Heart right ventricle (tissue), 16 donors: Measurements from ENCODE around the gene ST6GALNAC3. TPM values are rescaled to one million over a fixed set of nuclear protein-coding genes. Genes with fewer than 3 reads are reported as not detected.

Experiments used
- ATAC-seq, 8 donors: fragments of 200-7000 bp; cut with Tn5 transposase; one replicate each; pipeline ENCODE4 v1.9.1; 2020; ENCODE audit warnings: mild to moderate bottlenecking in 8 of 8, moderate library complexity in 8 of 8, moderate number of reproducible peaks in 1 of 8
- DNase-seq, 2 donors: peaks; one replicate each; pipeline ENCODE4 v3.0.0-alpha.2; 2020
- H3K27ac ChIP-seq, 10 donors: fragments of 200-600 bp; sonication (generic) in 2 of 10; one replicate each; pipeline versions ENCODE4 v1.5.0 to v1.8.0; 2020 to 2022; ENCODE audit warnings: mild to moderate bottlenecking in 3 of 10
- H3K27me3 ChIP-seq, 7 donors: fragments of 200-600 bp; one replicate each; pipeline ENCODE4 v1.8.0; 2021 to 2022; ENCODE audit warnings: mild to moderate bottlenecking in 2 of 7
- H3K36me3 ChIP-seq, 9 donors: fragments of 200-600 bp; sonication (generic) in 1 of 9; one replicate each; pipeline versions ENCODE4 v1.5.0 to v1.8.0; 2020 to 2022; ENCODE audit warnings: mild to moderate bottlenecking in 2 of 9
- H3K4me1 ChIP-seq, 9 donors: fragments of 200-600 bp; sonication (generic) in 1 of 9; one replicate each; pipeline versions ENCODE4 v1.5.0 to v1.8.0; 2020 to 2022; ENCODE audit warnings: mild to moderate bottlenecking in 4 of 9
- H3K4me3 ChIP-seq, 10 donors: fragments of 200-600 bp; sonication (generic) in 2 of 10; one replicate each; pipeline versions ENCODE4 v1.5.0 to v1.8.0; 2020 to 2022; ENCODE audit warnings: mild to moderate bottlenecking in 7 of 10, moderate library complexity in 2 of 10
- H3K9me3 ChIP-seq, 11 donors: fragments of 200-600 bp in 10 of 11; sonication (generic) in 2 of 11; one replicate each; pipeline versions ENCODE4 v1.5.0 to v1.8.0; 2013 to 2022; ENCODE audit warnings: mild to moderate bottlenecking in 2 of 11, control low read depth in 1 of 11, moderate library complexity in 1 of 11
- CTCF ChIP-seq, 9 donors: fragments of 200-600 bp; sonication (generic) in 2 of 9; IDR thresholded peaks; one replicate each; pipeline versions ENCODE4 v1.5.0 to v1.8.0; 2021 to 2022; ENCODE audit warnings: antibody characterized with exemption in 9 of 9, mild to moderate bottlenecking in 5 of 9, moderate library complexity in 1 of 9
- WGBS, 2 donors: extraction: QIAGEN DNeasy Blood & Tissue Kit; methylation state at CpG; one replicate each; pipeline ENCODE4 v1.1.7; 2013; ENCODE audit warnings: inconsistent platforms in 1 of 2; 5-methylcytosine and 5-hydroxymethylcytosine counted together
- intact Hi-C, 10 donors: fragments of 100-400 bp; cut with DNase I; formaldehyde crosslinking; loops; one replicate each; pipeline versions ENCODE4 v1.11.1 to v1.14.2; 2022
- polyA plus RNA-seq, 2 donors: library from polyadenylated mRNA; stranded (reverse); fragments of 200-250 nt; gene quantifications; one replicate each; pipeline ENCODE4 v1.2.3, GENCODE V29; 2013
- total RNA-seq, 10 donors: library from RNA; stranded (reverse); fragmentation: NEBNext Ultra II Directional in 3 of 10; extraction: Animal tissue kit (Norgen Biotek cat#: 25700) in 3 of 10; gene quantifications; one replicate each; pipeline versions ENCODE4 v1.2.1 to v1.2.4, GENCODE V29; 2021 to 2023
- donor health status: Arrhythmogenic right ventricular cardiomyopathy.
- donor health status: ischemic (EF 13 %, LVEDD 7.1; RV severe dilation, severe dysfunction).
- donor health status: healthy with polysubstance abuse.
- donor health status: DM: no; HTN: yes; CAD: no.
- donor health status: DM: no; HTN: no; CAD: no.
- donor health status: ischemic (EF 25% LVEDD 6.9; RV normal size, moderate dysfunction).
- donor health status: ischemic (EF 25% LVEDD 5.7; RV mildly dilated, moderate dysfunction).
- donor health status: healthy.
- donor health status: DM: yes; HTN: yes; CAD: no.
- donor health status: Ischemic cardiomyopathy.
- donor health status: ischemic (EF 35%, LVEDD 5.7; RV mildly dilated, moderate dysfunction).
- donor health status: nonischemic (EF 11% LVEDD 7.7; RV severe dilation, severe dysfunction).
- donor health status: DM: yes; HTN: yes; CAD: no.
- donor health status: PGD.
- donor health status: ischemic (EF 29% LVEDD 5.4; RV normal size, mild dysfunction).
- donor health status: nonischemic (EF 23%, LVEDD 6.1; RV moderate dilation, normal function).

The ST6GALNAC3 gene
- total and polyA plus RNA-seq, 12 donors, result 2.8 to 10.3 (median 4.8) TPM

DNA sequence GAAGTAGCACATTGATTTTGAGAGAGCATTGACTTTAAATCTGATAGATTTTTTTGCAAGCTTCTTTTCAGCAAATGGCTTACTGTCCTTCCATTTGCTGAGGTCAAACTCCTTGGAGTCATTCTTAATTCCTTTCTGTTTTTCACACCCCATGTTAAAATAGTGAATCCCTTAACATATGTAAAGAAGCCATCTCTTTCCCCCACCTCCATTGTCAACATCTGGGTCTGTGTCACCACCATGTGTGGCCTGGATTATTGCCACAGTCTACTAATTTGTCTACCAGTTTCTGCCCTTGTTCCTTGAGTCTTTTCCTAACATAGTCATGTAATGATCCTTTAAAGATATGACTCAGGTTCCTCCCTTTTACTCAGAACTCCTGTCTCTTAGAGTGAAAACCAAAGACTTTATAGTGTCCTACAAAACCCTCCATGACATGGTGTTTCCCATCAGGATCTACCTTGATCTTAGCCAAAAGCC is 104.7 kb downstream of the ST6GALNAC3 start:
- no peaks in the 10 kb centered on the region for H3K27me3 ChIP-seq
- no peak for DNase-seq
- no peak overlapping the region for H3K27ac ChIP-seq
- no peak overlapping the region for H3K4me3 ChIP-seq
- ATAC-seq, result no peak
- no peaks in the 10 kb centered on the region for H3K36me3 ChIP-seq
- no peaks in the 10 kb centered on the region for H3K4me1 ChIP-seq
- intact Hi-C loops, result no loop called here
- H3K9me3 ChIP-seq, result peaks cover 0 to 7% (median 0%) of the 10 kb centered on the region in 11 donors
- no peak for TF ChIP-seq CTCF (IDR thresholded peaks at IDR 0.05)

DNA sequence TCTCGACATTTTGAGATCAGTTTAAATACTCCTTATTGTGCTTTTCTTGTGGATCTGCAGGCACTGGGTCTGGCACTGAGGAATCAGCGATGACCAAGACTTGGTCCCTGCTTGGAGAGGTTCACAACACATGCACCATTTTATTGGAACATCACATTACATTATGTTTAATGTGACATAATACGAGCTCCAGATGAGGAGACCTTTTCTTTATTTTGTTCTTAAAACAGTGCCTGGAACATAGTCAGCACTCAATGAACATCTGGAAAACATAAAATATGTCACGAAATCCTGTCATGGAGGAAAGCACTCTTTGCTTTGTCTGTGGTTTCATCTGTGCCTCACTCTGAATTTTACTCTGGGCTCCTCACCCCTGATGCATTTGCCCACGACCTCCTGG is 110.7 kb downstream of the ST6GALNAC3 start:
- intact Hi-C loops, result no loop called here
- DNase-seq, result no peak
- Histone ChIP-seq H3K36me3 (no peaks in the 10 kb centered on the region), H3K4me1 (no peaks in the 10 kb centered on the region), H3K9me3 (peaks cover 0 to 7% (median 0%) of the 10 kb centered on the region in 11 donors), H3K27me3 (no peaks in the 10 kb centered on the region), H3K4me3 (no peak overlapping the region), H3K27ac (no peak overlapping the region)
- ATAC-seq, result no peak
- no peak for TF ChIP-seq CTCF (IDR thresholded peaks at IDR 0.05)
- 79 to 91% methylated on average over 5 of the region's 5 CpGs for WGBS, 2 donors

GRCh38 chr1:76186554-76187170 is 112.1 kb downstream of the ST6GALNAC3 start:
- H3K4me3 ChIP-seq, result no peak overlapping the region
- intact Hi-C loops, result no loop called here
- DNase-seq (no peak), ATAC-seq (no peak)
- H3K27me3 ChIP-seq, result no peaks in the 10 kb centered on the region
- no peaks in the 10 kb centered on the region for H3K9me3 ChIP-seq
- no peak overlapping the region for H3K27ac ChIP-seq
- TF ChIP-seq CTCF (IDR thresholded peaks at IDR 0.05), result no peak
- H3K4me1 ChIP-seq, result no peaks in the 10 kb centered on the region
- WGBS, 2 donors, result 65 to 69% methylated on average over 6 of the region's 6 CpGs
- H3K36me3 ChIP-seq, result no peaks in the 10 kb centered on the region

DNA sequence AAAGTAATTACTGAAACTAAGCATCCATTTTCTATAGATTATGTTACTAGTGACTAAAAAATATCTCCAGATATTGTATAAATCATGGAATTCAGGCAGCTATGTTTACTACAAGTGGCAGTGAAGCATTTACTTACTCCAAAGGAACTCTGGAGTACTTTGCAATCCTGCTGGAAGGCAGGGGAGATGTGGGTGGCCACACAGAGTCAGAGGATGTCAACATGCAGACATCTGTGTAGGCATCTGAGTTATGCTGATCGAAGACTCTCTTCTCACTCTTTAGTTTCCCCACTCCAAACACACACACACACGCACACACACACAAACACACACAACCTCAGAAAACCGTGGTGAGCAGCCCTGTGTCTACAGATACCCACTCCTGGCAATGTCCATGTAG is 112.9 kb downstream of the ST6GALNAC3 start:
- TF ChIP-seq CTCF (IDR thresholded peaks at IDR 0.05), result no peak
- Histone ChIP-seq H3K36me3 (no peaks in the 10 kb centered on the region), H3K4me3 (no peak overlapping the region), H3K9me3 (no peaks in the 10 kb centered on the region), H3K4me1 (no peaks in the 10 kb centered on the region), H3K27ac (no peak overlapping the region), H3K27me3 (no peaks in the 10 kb centered on the region)
- intact Hi-C loops, result no loop called here
- ATAC-seq (no peak), DNase-seq (no peak)
- WGBS, 2 donors, result 88 to 90% methylated on average over 3 of the region's 3 CpGs
